Esophagus muscularis mucosa (tissue), 4 donors: ENCODE measurements around the gene TNFSF4. TPM values are rescaled to one million over a fixed set of nuclear protein-coding genes. Genes with fewer than 3 reads are reported as not detected.

ENCODE experiments used
- DNase-seq: peaks from one replicate; pipeline ENCODE4 v3.0.0-alpha.2; 2017; ENCODE audit errors: extremely low spot score
- H3K27ac ChIP-seq, 4 donors: fragments of 200-600 bp; sonication (generic); replicated peaks in 1 of 4; 1 replicate in 3 of 4; 2 replicates in 1 of 4; pipeline ENCODE4 v1.5.1; 2016 to 2019; ENCODE audit warnings: mild to moderate bottlenecking in 1 of 4
- H3K27me3 ChIP-seq, 4 donors: fragments of 200-600 bp; sonication (generic); one replicate each; pipeline versions ENCODE4 v1.5.1 to v1.6.0; 2016 to 2019
- H3K36me3 ChIP-seq, 4 donors: fragments of 200-600 bp; sonication (generic); one replicate each; pipeline ENCODE4 v1.5.1; 2016 to 2019
- H3K4me1 ChIP-seq, 4 donors: fragments of 200-600 bp; sonication (generic); one replicate each; pipeline ENCODE4 v1.5.1; 2016 to 2019
- H3K4me3 ChIP-seq, 4 donors: fragments of 200-600 bp; sonication (generic); 1 replicate in 2 of 4; 2 replicates in 2 of 4; pipeline ENCODE4 v1.5.1; 2016 to 2019; ENCODE audit warnings: mild to moderate bottlenecking in 4 of 4, moderate library complexity in 1 of 4
- H3K9me3 ChIP-seq, 4 donors: fragments of 200-600 bp; sonication (generic); 1 replicate in 3 of 4; 2 replicates in 1 of 4; pipeline ENCODE4 v1.5.1; 2016 to 2019
- CTCF ChIP-seq, 3 experiments: fragments of 200-600 bp in 2 of 3; fragments of 450-650 bp in 1 of 3; sonication (generic) in 2 of 3; IDR thresholded peaks; one replicate each; pipeline ENCODE4 v1.5.1; 2017 to 2019; ENCODE audit warnings: antibody characterized with exemption in 3 of 3, mild to moderate bottlenecking in 2 of 3, moderate library complexity in 1 of 3
- EP300 ChIP-seq: sonication (generic); formaldehyde crosslinking; IDR thresholded peaks from one replicate; pipeline ENCODE4 v1.6.1; 2017; ENCODE audit warnings: antibody characterized with exemption
- POLR2A ChIP-seq: fragments of 450-650 bp; IDR thresholded peaks from one replicate; pipeline ENCODE4 v1.6.1; 2017; ENCODE audit warnings: antibody characterized with exemption, moderate library complexity, mild to moderate bottlenecking, low read depth
- POLR2AphosphoS5 ChIP-seq, 2 donors: sonication (generic); formaldehyde crosslinking; IDR thresholded peaks; one replicate each; pipeline ENCODE4 v1.6.1; 2017; ENCODE audit warnings: antibody characterized with exemption in 2 of 2
- WGBS: methylation state at CpG from one replicate; pipeline ENCODE4 v1.1.5; 2018; 5-methylcytosine and 5-hydroxymethylcytosine counted together
- intact Hi-C: fragments of 100-400 bp; cut with DNase I; formaldehyde crosslinking; loops from one replicate; pipeline ENCODE4 v1.15.1; 2023
- total RNA-seq, 4 donors: library from RNA; depleted of rRNA; stranded (reverse); fragments of >200 nt; gene quantifications; one replicate each; pipeline versions ENCODE4 v1.1.0 to v1.2.1, GENCODE V29; 2016

The TNFSF4 gene
- total RNA-seq, 4 donors from 2014 or later = 2.3 to 3.8 (median 3.3) TPM

GRCh38 chr1:173153503-173153902, 53.6 kb downstream of the TNFSF4 start:
- intact Hi-C loops = no loop called here
- Histone ChIP-seq H3K27ac (no peak overlapping the region), H3K36me3 (no peaks in the 10 kb centered on the region), H3K4me1 (no peaks in the 10 kb centered on the region), H3K9me3 (peaks cover 0 to 6% (median 0%) of the 10 kb centered on the region in 4 donors), H3K4me3 (no peak overlapping the region), H3K27me3 (no peaks in the 10 kb centered on the region)
- WGBS = 80% methylated on average over 4 of the region's 4 CpGs
- TF ChIP-seq POLR2AphosphoS5 (IDR thresholded peaks at IDR 0.05) (no peak), POLR2A (no peak), CTCF (IDR thresholded peaks at IDR 0.05) (no peak), EP300 (no peak)
- DNase-seq = no peak

GRCh38 chr1:173152598-173152997, 54.5 kb downstream of the TNFSF4 start:
- intact Hi-C loops = no loop called here
- H3K4me1 ChIP-seq = no peaks in the 10 kb centered on the region
- no peak overlapping the region for H3K27ac ChIP-seq
- no peak overlapping the region for H3K4me3 ChIP-seq
- no peaks in the 10 kb centered on the region for H3K27me3 ChIP-seq
- no peaks in the 10 kb centered on the region for H3K36me3 ChIP-seq
- no peak for DNase-seq
- 94% methylated on average over 2 of the region's 2 CpGs for WGBS
- peaks cover 0 to 6% (median 0%) of the 10 kb centered on the region in 4 donors for H3K9me3 ChIP-seq
- TF ChIP-seq CTCF (IDR thresholded peaks at IDR 0.05) = no peak
- no peak for TF ChIP-seq EP300
- no peak for TF ChIP-seq POLR2AphosphoS5 (IDR thresholded peaks at IDR 0.05)
- TF ChIP-seq POLR2A = no peak

- no peak overlapping the region for H3K4me3 ChIP-seq
- intact Hi-C loops = no loop called here
- no peaks in the 10 kb centered on the region for H3K27me3 ChIP-seq
- WGBS = 84% methylated on average over 2 of the region's 2 CpGs
- H3K9me3 ChIP-seq = peaks cover 0 to 7% (median 2%) of the 10 kb centered on the region in 4 donors
- TF ChIP-seq CTCF (IDR thresholded peaks at IDR 0.05) (no peak), EP300 (no peak), POLR2AphosphoS5 (IDR thresholded peaks at IDR 0.05) (no peak), POLR2A (no peak)
- no peaks in the 10 kb centered on the region for H3K4me1 ChIP-seq
- H3K36me3 ChIP-seq = no peaks in the 10 kb centered on the region
- no peak overlapping the region for H3K27ac ChIP-seq
- no peak for DNase-seq
Measured at GRCh38 chr1:173150795-173151194, 56.3 kb downstream of the TNFSF4 start.

GRCh38 chr1:173149887-173150286, 57.2 kb downstream of the TNFSF4 start:
- H3K36me3 ChIP-seq = no peaks in the 10 kb centered on the region
- H3K4me1 ChIP-seq = no peaks in the 10 kb centered on the region
- H3K27me3 ChIP-seq = no peaks in the 10 kb centered on the region
- WGBS = 44% methylated on average over 2 of the region's 2 CpGs
- intact Hi-C loops = no loop called here
- H3K9me3 ChIP-seq = peaks cover 0 to 16% (median 8%) of the 10 kb centered on the region in 4 donors
- TF ChIP-seq EP300 (no peak), POLR2AphosphoS5 (IDR thresholded peaks at IDR 0.05) (peak in 1 of 2 donors; percentile 31), CTCF (IDR thresholded peaks at IDR 0.05) (no peak), POLR2A (no peak)
- H3K27ac ChIP-seq = no peak overlapping the region
- DNase-seq = no peak
- no peak overlapping the region for H3K4me3 ChIP-seq

GRCh38 chr1:173148971-173149370, 58.2 kb downstream of the TNFSF4 start:
- H3K9me3 ChIP-seq = peaks cover 0 to 19% (median 10%) of the 10 kb centered on the region in 4 donors
- no peak for DNase-seq
- no peak for TF ChIP-seq POLR2A
- no peak for TF ChIP-seq CTCF (IDR thresholded peaks at IDR 0.05)
- no peak for TF ChIP-seq EP300
- TF ChIP-seq POLR2AphosphoS5 (IDR thresholded peaks at IDR 0.05) = no peak
- no peaks in the 10 kb centered on the region for H3K36me3 ChIP-seq
- H3K4me1 ChIP-seq = no peaks in the 10 kb centered on the region
- 79% methylated on average over 2 of the region's 2 CpGs for WGBS
- no peak overlapping the region for H3K4me3 ChIP-seq
- intact Hi-C loops = no loop called here
- H3K27ac ChIP-seq = no peak overlapping the region
- no peaks in the 10 kb centered on the region for H3K27me3 ChIP-seq
